Measurements from ENCODE around the gene MISP3. TPM values are rescaled to one million over a fixed set of nuclear protein-coding genes. Genes with fewer than 3 reads are reported as not detected.

MISP3 gene
- total and polyA plus RNA-seq, 9 of the 15 experiments (the other 6 are each of a cell fraction or from before 2014, with no cell fraction given), result 0.25 to 5.6 (median 1.6) TPM

GRCh38 chr19:14082675-14082960 lies 10.0 kb downstream of the MISP3 start:
- CTCF ChIA-PET (ENCODE audit: low intra/inter-chr PET ratio), result no interaction called here
- Histone ChIP-seq H3K9me1 (ENCODE audit: control insufficient read depth, insufficient read depth, low read length) (no peaks in the 10 kb centered on the region), H3K36me3 (ENCODE audit: control insufficient read depth, insufficient read depth, low read length) (peaks cover 11% of the 10 kb centered on the region; the same call in 1 of the 3 replicates), H3K9ac (ENCODE audit: insufficient read depth in 1 of 2, low read depth in 2 of 2, low read length in 2 of 2) (no peak overlapping the region), H3K4me3 (no peak overlapping the region), H4K20me1 (replicated peaks; ENCODE audit: control insufficient read depth, insufficient read depth, low read length) (no peaks in the 10 kb centered on the region), H2AFZ (ENCODE audit: low read depth, low read length) (no peak overlapping the region), H3K27me3 (ENCODE audit: control insufficient read depth in 2 of 2, insufficient read depth in 2 of 2, low read length in 2 of 2) (no peaks in the 10 kb centered on the region), H3K79me2 (ENCODE audit: control insufficient read depth, insufficient read depth, low read length) (peaks cover 9% of the 10 kb centered on the region; the same call in 1 of the 3 replicates), H3K9me3 (replicated peaks; ENCODE audit: control insufficient read depth, insufficient read depth, low read depth, low read length) (no peaks in the 10 kb centered on the region), H3K4me2 (ENCODE audit: insufficient read depth, low read length) (0 out of 2 replicates have a peak overlapping the region, but pooled peaks have one; percentile 75), H3K27ac (ENCODE audit: extremely low read depth, low read depth, low read length) (no peak overlapping the region), H3K4me1 (replicated peaks in 1 of 2; ENCODE audit: control insufficient read depth in 2 of 2, insufficient read depth in 2 of 2, low read length in 2 of 2) (peaks cover 13 to 30% of the 10 kb centered on the region in 2 experiments; a peak in 4 of 5 replicates)
- POLR2A ChIA-PET, result interaction anchor here (0.6 to 1.4 kb wide), 5 partner anchors 9 to 54 kb away, joined by 3 to 5 read pairs (median 4); no protein-coding TSS in a partner anchor
- TF ChIP-seq LCOR (CRISPR knock-in tag; IDR thresholded peaks at IDR 0.05), result no peak
- 0 out of 2 replicates have a peak, but pooled peaks have one; percentile 24 for TF ChIP-seq ZNF384 (IDR thresholded peaks at IDR 0.05; ENCODE audit: low read depth, low read length)
- no peak for TF ChIP-seq BCLAF1 (IDR thresholded peaks at IDR 0.05; ENCODE audit: borderline replicate concordance in 1 of 2, control insufficient read depth in 1 of 2, low read depth in 2 of 2, low read length in 1 of 2)
- TF ChIP-seq MYNN (IDR thresholded peaks at IDR 0.05), result peak; percentile 97
- TF ChIP-seq MYNN (CRISPR knock-in tag; IDR thresholded peaks at IDR 0.05), result 0 out of 2 replicates have a peak, but pooled peaks have one; percentile 49
- TF ChIP-seq NUFIP1 (IDR thresholded peaks at IDR 0.05; ENCODE audit: partially characterized antibody), result no peak
- BruUV-seq (replicated peaks), result no TSS peak
- FAIRE-seq, result no peak
- no peak for DNase-seq (ENCODE audit: extremely low read depth in 1 of 4, low spot score in 3 of 4)
- intact Hi-C loops (cut with micrococcal nuclease) (no loop called here), in situ Hi-C loops (cut with MboI) (no loop called here)
- no peak for ATAC-seq
- 29% methylated on average over 1 of the region's 1 CpG for WGBS (ENCODE audit: insufficient coverage, low coverage, missing lambda C conversion rate)
